GM21526 (cell line): ENCODE data around the gene ECSIT.
"Not testable (repeated sequence)": the region's sequence is repeated elsewhere in the genome, so short reads cannot be mapped to it uniquely, and the experiment has no call there.

ENCODE experiments used
- ATAC-seq: cut with Tn5 transposase; IDR thresholded peaks from one replicate; pipeline ENCODE4 v1.9.1; 2021; ENCODE audit warnings: moderate library complexity; ENCODE audit not compliant: unreplicated experiment, low FRiP score

Gene ECSIT

GRCh38 chr19:11479898-11480714 is 48.8 kb downstream of the ECSIT start:
- no peak for ATAC-seq

DNA sequence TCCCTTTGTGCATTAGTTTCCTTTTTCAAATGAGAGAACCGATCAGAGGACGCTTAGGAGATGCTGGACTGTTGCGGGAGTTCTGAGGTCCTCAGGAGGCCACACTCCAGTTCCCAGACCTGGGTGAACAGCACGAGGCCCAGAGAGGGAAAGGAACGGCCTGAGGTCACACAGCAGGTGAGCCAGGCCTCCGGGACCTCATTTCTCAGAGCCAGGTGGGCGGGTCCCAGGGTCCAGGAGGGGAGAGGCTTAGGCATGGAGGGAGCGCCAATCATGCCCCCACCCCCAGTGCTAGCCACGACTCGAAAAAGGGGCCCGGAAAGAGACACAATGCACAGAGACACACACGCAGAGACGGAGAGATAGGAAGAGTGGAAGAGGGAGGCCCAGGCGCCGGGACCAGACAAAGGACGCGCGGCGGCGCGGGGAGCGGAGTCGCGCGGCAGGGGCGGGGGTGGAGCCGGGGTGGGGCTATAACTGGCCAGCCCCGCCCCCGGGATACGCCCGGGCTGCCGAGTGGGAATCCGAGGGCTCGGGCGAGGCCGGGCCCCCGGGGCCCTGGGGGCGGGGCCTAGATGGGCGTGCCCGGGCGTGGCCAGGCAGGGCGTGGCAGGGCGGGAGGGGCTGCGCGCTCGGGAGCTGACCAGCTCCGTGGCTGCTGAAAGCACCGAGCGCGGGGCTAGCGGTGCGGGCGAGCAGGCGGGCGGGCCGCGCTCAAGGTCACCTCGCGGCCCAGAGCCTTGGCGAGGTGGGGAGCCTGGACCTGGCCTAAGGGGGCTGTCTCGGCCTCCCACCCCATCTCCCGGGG is 49.6 kb downstream of the ECSIT start:
- no peak for ATAC-seq

DNA sequence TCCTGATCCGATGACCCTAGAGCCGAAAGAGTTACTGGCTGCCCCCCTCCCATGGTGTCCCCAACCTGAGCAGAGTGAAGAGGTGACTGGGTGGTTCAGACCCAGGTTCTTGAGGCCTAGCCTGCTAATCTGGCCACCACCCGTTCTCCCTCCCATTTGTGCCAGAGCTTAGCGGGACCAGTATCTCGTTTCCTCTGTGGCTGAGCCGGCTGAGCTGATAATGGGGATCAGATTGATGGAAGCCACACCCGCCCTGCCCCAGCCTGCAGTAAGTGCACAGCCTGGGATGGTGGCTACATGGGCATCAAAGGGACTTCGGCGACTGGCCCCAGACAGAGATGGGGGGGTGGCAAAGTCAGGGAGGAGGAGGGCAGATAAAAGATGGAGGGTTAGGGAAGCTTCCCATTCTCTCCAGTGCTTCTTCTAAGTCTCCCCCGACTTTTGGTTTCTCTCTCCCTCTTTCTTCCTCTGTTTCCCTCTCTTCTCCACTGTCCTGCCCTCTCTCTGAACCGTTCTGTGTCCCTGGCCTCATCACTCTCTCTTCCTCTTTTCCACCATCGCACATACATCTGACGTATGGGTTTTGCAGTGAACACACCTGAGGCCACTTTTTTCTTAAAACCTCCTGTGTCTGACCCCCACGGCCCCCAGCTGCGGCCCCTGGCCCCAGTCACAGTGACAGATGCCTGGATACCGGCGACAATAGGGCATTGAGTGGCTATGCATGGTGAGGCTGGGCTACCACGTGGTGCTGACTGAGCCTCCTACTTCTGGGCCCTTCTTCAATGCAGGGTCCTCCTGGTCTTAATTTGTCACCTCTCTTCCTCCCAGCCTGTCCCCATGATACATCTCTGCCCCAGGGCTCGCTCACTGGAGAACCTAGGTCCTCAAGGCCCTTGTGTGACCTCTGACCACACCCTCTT is 50.5 kb downstream of the ECSIT start:
- ATAC-seq: no peak

DNA sequence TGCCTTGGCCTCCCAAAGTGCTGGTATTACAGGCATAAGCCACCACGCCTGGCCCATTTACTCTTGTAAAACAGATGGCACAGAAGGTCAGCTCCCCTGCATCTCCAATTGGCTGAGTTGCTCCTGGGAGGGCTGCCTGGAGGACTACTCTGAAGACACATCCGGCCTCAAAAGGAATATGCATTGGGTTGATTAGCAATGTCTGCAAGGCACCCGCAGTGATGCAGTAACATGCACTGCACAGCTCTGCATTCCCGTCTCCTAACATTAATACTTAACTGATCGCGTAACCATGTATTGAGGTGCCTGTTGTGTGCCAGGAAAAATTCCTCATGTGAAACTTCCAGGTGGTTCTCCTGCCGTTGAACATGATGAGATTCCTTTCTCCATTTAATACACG is 53.1 kb downstream of the ECSIT start:
- no peak for ATAC-seq

DNA sequence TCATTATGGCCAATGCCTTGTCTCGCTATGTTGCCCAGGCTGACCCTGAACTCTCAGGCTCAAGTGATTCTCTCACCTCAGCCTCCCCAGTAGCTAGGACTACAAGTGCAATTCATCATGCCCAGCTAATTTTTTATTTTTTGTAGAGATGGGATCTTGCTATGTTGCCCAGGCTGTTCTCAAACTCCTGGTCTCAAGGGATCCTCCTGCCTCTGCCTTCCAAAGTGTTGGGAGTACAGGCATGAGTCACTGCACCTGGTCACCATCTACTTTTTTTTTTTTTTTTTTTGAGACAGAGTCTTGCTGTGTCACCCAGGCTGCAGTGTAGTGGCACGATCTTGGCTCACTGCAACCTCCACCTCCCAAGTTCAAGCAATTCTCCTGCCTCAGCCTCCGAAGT is 53.6 kb downstream of the ECSIT start:
- not testable (repeated sequence) for ATAC-seq

GRCh38 chr19:11473725-11474124 is 55.2 kb downstream of the ECSIT start:
- ATAC-seq: no peak

DNA sequence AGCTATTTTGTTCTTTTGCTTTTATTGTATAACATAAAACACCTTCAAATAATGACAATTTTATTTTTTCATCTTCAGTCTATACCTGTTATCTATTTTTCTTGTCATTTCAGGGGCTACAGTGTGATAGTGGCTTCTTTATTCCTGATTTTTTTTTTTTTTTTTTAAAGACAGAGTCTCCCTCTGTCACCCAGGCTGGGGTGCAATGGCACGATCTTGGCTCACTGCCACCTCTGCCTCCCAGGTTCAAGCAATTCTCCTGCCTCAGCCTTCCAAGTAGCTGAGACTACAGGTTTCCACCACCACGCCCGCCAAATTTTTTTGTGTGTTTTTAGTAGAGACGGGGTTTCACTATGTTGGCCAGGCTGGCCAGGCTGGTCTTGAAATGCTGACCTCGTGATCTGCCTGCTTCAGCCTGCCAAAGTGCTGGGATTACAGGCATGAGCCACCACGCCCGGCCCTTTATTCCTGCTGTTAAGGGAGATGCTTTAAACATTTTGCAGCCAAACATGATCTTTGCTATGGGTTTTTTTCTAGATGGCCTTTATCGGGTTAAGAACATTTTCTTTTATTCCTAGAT is 60.6 kb downstream of the ECSIT start:
- not testable (repeated sequence) for ATAC-seq

GRCh38 chr19:11465600-11465999 is 63.3 kb downstream of the ECSIT start:
- no peak for ATAC-seq

DNA sequence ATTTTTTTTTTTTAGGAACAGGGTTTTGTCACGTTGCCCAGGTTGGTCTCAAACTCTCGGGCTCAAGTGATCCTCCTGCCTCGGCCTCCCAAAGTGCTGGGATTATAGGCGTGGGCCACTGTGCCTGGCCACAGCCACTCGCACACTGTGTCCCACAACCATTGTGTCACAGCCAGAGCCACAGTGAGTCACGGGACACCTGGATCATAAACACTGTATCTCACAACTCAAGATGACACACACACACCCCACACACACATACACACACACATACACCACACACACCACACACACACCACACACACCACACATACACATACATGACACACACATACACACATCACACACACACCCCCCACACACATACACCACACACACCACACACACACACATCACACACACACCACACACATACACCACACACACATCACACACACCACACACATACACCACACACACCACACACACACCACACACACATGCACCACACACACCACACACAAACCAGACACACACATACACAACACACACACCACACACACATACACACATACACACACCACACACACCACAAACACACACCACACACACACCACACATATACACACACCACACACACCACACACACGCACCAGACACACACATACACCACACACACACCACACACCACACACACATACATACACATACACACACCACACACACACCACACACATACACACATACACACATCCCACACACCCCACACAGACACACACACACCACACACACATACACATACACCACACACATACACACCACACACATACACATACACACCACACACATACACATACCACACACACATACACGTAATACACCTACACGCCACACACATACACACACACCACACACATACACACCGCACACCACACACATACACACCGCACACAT is 64.3 kb downstream of the ECSIT start:
- no peak for ATAC-seq

GRCh38 chr19:11463391-11463790 is 65.5 kb downstream of the ECSIT start:
- no peak for ATAC-seq

- ATAC-seq: no peak
Measured at GRCh38 chr19:11461453-11461852, 67.5 kb downstream of the ECSIT start.

DNA sequence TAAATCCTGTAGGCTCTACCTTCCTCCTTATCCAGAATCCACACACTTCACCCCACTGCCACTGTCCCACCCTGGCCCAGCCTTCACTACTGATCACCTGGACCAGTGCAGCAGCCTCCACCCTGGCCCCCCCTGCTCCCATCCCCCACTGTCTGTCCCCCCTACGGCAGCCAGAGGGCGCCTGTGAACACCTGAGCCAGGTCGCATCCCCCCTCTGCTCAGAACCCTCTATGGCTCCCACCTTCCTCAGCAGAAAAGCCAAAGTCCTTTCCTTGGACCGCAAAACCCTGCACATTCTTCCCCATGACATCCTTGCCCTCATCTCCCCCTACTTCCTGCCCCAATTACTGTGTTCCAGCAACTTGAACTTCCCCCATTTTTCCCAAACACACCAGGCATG is 68.7 kb downstream of the ECSIT start:
- ATAC-seq: no peak

GRCh38 chr19:11458912-11459311 is 70.0 kb downstream of the ECSIT start:
- ATAC-seq: not testable (repeated sequence)

GRCh38 chr19:11458236-11458900 is 70.6 kb downstream of the ECSIT start:
- no peak for ATAC-seq

- no peak for ATAC-seq
Measured at GRCh38 chr19:11457831-11458230, 71.1 kb downstream of the ECSIT start.

DNA sequence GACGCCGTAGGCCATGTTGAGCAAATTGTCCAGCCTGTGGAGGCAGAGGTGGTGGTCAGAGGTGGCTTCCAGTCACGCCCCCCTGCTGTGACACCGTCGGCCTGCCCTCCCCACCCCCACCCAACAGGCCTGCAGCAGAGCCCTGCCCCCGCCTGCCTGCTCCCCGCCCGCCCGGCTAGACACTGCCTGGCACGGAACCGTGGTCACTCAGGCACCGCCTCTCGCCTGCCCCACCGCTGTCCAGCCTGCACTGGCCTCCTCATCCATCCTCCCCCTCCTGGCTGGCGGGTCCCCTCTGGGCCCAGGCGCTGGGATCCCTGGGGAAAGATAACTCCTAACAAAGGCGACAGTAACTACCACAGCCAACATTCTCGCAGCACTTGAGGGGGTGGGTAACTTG is 71.8 kb downstream of the ECSIT start:
- ATAC-seq: no peak

DNA sequence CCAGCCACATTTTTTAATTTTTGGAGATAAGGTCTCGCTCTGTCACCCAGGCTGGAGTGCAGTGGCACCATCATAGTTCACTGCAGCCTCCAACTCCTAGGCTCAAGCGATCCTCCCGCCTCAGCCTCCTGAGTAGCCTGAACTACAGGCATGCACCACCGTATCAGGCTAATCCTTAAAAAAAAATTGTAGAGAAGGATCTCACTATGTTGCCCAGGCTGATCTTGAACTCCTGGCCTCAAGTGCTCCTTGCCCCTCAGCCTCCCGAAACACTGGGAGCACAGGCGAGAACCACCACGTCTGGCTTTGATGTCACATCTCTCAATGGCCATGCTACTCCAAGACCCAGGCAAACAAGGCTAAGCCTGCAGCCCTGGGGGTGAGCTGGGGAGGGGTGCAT is 72.3 kb downstream of the ECSIT start:
- ATAC-seq: no peak
